Calu3 (cell line): ENCODE results near the gene STAMBP. TPM values are rescaled to one million over a fixed set of nuclear protein-coding genes. Genes with fewer than 3 reads are reported as not detected.
"Not testable (repeated sequence)": the region's sequence is repeated elsewhere in the genome, so short reads cannot be mapped to it uniquely, and the experiment has no call there.

Experiments used
- Bru-seq: library from RNA; stranded (reverse); fragments of 400-500 nt; gene quantifications from one replicate; lab custom pipeline; 2021; lab: Mats Ljungman, UMichigan
- BruChase-seq, 2 experiments: library from RNA; stranded (reverse); fragments of 400-500 nt; gene quantifications; one replicate each; lab custom pipeline; 2021; lab: Mats Ljungman, UMichigan
- BruUV-seq: library from RNA; stranded (reverse); fragments of 400-500 nt; replicated peaks from 2 replicates; lab custom pipeline; 2021; lab: Mats Ljungman, UMichigan
- CTCF ChIA-PET: fragments of 300-600 bp; sonication (Branson Sonifier 250); formaldehyde crosslinking; loops from one replicate; lab custom pipeline; 2022; ENCODE audit warnings: antibody characterized with exemption; lab: Charles Lee
- DNase-seq: peaks from one replicate; pipeline ENCODE4 v3.0.0; 2022
- H3K27ac Mint-ChIP-seq: one replicate; pipeline ENCODE4 v1.8.0; 2022; ENCODE audit warnings: mixed read lengths; ENCODE audit not compliant: unreplicated experiment
- H3K27me3 Mint-ChIP-seq: one replicate; pipeline ENCODE4 v1.8.0; 2022; ENCODE audit warnings: mixed read lengths; ENCODE audit not compliant: unreplicated experiment
- H3K36me3 Mint-ChIP-seq: one replicate; pipeline ENCODE4 v1.8.0; 2022; ENCODE audit warnings: mild to moderate bottlenecking, moderate library complexity, mixed read lengths; ENCODE audit not compliant: insufficient read depth, unreplicated experiment
- H3K4me1 Mint-ChIP-seq: one replicate; pipeline ENCODE4 v1.8.0; 2022; ENCODE audit warnings: mild to moderate bottlenecking, low read depth, mixed read lengths; ENCODE audit not compliant: unreplicated experiment
- H3K4me3 Mint-ChIP-seq: one replicate; pipeline ENCODE4 v1.8.0; 2022; ENCODE audit warnings: mild to moderate bottlenecking, low read depth, moderate library complexity, mixed read lengths; ENCODE audit not compliant: unreplicated experiment
- H3K9me3 Mint-ChIP-seq: one replicate; pipeline ENCODE4 v1.8.0; 2022; ENCODE audit warnings: low read depth, mixed read lengths; ENCODE audit not compliant: unreplicated experiment
- intact Hi-C: fragments of 100-400 bp; cut with micrococcal nuclease; formaldehyde crosslinking; loops from one replicate; pipeline ENCODE4 v1.10.0; 2022; ENCODE audit not compliant: unreplicated experiment
- long read RNA-seq: library from polyadenylated mRNA; stranded (forward); transcript quantifications from one replicate; pipeline ENCODE4 v2.0.0, GENCODE V29; 2022
- total RNA-seq: library from RNA; stranded (reverse); gene quantifications from 2 replicates; pipeline ENCODE4 v1.2.3, GENCODE V29; 2022
- TF ChIP-seq, protein P1 (sequence below): fragments of 200-600 bp; IDR thresholded peaks from one replicate; pipeline ENCODE4 v1.8.0; 2022; ENCODE audit warnings: antibody characterized with exemption; ENCODE audit not compliant: unreplicated experiment

STAMBP gene
- total RNA-seq (50.3 and 51.9 TPM in 2 replicates), Bru-seq, nascent RNA (percentile 85 among the genes with signal in this experiment), BruChase-seq, experiment 1, labeled RNA remaining after a 6-hour chase (percentile 85 among the genes with signal in this experiment), BruChase-seq, experiment 2, labeled RNA remaining after a 2-hour chase (percentile 80 among the genes with signal in this experiment)
- long read RNA-seq, full-length matches to known transcripts = 61 of 83 reads
- long read RNA-seq, partial matches to known transcripts = 8 of 83 reads
- long read RNA-seq, other reads (novel, unspliced or antisense) = 14 of 83 reads

DNA sequence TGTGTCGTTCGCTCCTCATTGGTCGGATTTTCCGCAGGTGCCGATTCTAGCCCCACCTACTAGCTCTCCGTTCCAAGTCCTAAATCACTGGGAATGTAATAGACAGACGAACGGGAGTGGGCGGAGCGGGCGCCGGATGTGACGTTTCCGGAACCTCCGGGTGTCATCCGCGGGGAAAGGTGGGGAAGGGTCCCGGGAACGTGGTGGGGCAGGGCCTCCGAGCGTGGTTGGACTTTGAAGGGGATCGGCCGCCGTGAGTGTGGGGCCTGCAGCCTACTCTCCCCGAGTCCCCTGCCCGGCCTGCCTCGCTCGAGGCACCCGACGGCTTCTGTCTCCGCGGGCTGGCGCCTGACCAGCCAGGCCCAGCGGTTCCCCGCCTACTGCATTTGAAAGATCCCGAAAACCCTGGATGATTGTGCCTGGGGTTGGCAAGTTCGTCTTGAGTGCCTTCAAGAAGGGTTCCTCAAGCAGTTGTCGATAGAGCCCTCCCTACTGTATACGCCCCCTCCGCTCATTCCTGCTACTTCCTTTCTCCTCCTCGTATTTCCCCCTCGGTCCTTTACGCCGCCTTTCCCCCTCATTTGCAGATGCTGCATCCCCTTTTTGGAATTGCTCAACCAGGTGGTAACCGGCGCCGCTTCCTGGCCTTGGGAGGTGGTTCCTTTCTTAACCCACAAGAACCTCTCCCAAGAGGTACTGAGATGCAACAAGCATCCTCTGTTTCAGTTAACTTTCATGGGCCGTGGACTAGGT lies at the start of gene STAMBP:
Gene STAMBP (plus strand): TSS at position 144 of the 753 bp plus-strand sequence. CDS start 1,896 bp downstream, outside the sequence.
- intact Hi-C loops = no loop called here
- Mint-ChIP-seq H3K4me3 (peak within 1 kb of the TSS; percentile 98), H3K9me3 (peaks cover 3% of the 10 kb centered on the region), H3K4me1 (peaks cover 26% of the 10 kb centered on the region), H3K27me3 (no peaks in the 10 kb centered on the region), H3K27ac (peak within 1 kb of the TSS; percentile 98), H3K36me3 (peaks cover 17% of the 10 kb centered on the region)
- TF ChIP-seq, protein P1, sequence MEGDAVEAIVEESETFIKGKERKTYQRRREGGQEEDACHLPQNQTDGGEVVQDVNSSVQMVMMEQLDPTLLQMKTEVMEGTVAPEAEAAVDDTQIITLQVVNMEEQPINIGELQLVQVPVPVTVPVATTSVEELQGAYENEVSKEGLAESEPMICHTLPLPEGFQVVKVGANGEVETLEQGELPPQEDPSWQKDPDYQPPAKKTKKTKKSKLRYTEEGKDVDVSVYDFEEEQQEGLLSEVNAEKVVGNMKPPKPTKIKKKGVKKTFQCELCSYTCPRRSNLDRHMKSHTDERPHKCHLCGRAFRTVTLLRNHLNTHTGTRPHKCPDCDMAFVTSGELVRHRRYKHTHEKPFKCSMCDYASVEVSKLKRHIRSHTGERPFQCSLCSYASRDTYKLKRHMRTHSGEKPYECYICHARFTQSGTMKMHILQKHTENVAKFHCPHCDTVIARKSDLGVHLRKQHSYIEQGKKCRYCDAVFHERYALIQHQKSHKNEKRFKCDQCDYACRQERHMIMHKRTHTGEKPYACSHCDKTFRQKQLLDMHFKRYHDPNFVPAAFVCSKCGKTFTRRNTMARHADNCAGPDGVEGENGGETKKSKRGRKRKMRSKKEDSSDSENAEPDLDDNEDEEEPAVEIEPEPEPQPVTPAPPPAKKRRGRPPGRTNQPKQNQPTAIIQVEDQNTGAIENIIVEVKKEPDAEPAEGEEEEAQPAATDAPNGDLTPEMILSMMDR = no peak
- peak; percentile 95 for DNase-seq
- CTCF ChIA-PET = interaction anchor here (0.5 to 1.1 kb wide), 10 partner anchors 13 to 562 kb away, joined by 3 to 4 read pairs (median 3); no protein-coding TSS in a partner anchor
- BruUV-seq = TSS peak; percentile 59

DNA sequence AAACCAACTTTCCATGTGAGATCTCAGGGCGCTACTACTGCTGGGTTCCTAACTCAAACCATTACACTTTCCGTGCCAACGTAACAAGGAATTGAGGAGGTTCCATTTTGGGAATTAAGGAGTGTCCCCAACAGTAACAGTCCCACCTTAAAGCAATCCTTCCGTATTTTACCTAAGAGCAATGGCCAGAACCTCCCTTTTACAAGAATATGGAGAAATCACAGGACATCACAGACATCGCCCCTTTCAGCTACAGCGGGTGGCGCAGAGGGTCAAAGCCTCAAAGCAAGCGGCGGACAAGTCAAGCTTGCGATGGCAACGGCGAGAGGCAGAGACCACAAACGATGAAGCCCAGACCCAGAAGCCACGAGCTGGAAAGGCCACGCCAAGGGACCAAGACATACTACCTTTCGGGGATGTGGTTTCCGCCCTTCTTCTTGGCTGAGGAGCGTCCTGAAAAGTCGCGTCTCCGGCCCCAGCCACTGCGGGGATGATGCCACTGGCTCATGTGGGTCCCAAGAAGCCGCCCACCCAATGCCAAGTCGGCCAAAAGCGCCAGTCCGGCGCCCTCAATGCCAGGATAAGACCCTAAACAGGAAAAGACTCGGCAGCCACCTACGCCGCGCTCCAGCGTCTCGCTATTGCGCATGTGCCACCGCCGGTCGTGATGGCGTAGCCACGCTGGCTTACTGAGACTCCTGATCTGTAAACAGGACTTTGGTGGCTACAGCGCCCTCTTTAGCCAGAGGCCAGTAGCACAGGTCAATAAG lies 49.1 kb upstream of the STAMBP start, which contains the start of gene DUSP11:
Gene DUSP11 (minus strand): TSS at position 637 of the 770 bp plus-strand sequence. CDS start 129 bp downstream, at position 508.
- DNase-seq = peak; percentile 93
- H3K9me3 Mint-ChIP-seq = no peaks in the 10 kb centered on the region
- peaks cover 26% of the 10 kb centered on the region for H3K36me3 Mint-ChIP-seq
- CTCF ChIA-PET = no interaction called here
- TSS peak; percentile 44 for BruUV-seq
- H3K4me1 Mint-ChIP-seq = peaks cover 19% of the 10 kb centered on the region
- no peaks in the 10 kb centered on the region for H3K27me3 Mint-ChIP-seq
- H3K4me3 Mint-ChIP-seq = peak within 1 kb of the TSS; percentile 74
- H3K27ac Mint-ChIP-seq = peak within 1 kb of the TSS; percentile 60
- TF ChIP-seq, protein P1 = peak; percentile 78
- intact Hi-C loops = no loop called here

DNA sequence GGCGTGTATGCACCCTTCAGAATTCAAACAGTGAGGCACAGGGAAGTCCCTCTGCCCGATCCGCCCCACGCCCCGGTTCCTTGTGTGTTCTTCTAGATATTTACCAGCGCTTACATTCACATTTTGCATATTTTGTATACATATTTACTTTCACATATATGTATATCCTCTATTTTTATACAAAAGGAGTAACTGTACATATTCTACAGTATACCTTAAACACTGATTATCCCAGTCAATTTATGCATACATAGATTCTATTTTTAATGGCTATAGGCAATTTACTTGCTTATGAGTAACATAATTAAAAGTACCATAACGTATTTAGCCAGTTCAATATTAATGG lies 48.6 kb upstream of the STAMBP start:
- DNase-seq = no peak
- Mint-ChIP-seq H3K36me3 (peaks cover 26% of the 10 kb centered on the region), H3K27me3 (no peaks in the 10 kb centered on the region), H3K27ac (no peak overlapping the region), H3K4me3 (peak overlapping the region; percentile 74), H3K9me3 (no peaks in the 10 kb centered on the region), H3K4me1 (peaks cover 19% of the 10 kb centered on the region)
- TF ChIP-seq, protein P1 = no peak
- intact Hi-C loops = no loop called here
- no TSS peak for BruUV-seq
- CTCF ChIA-PET = no interaction called here

DNA sequence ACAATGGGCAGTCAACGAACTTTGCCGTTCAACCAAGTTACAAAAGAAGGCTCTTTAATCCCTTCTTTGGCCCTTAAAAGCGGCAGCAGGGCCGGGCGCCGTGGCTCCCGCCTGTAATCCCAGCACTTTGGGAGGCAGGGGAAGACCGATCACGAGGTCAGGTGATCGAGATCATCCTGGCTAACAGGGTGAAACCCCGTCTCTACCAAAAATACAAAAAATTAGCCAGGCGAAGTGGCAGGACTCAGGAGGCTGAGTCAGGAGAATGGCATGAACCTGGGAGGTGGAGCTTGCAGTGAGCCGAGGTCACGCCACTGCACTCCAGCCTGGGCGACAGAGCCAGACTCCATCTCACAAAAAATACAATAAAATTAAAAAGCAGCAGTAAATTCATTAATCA lies 45.4 kb upstream of the STAMBP start:
- DNase-seq = peak; percentile 48
- CTCF ChIA-PET, H3K27me3 Mint-ChIP-seq, BruUV-seq, intact Hi-C loops, H3K4me3 Mint-ChIP-seq, H3K9me3 Mint-ChIP-seq: not testable (repeated sequence)
- Mint-ChIP-seq H3K27ac (peak overlapping the region; percentile 57), H3K36me3 (peaks cover 17% of the 10 kb centered on the region), H3K4me1 (peaks cover 14% of the 10 kb centered on the region)

DNA sequence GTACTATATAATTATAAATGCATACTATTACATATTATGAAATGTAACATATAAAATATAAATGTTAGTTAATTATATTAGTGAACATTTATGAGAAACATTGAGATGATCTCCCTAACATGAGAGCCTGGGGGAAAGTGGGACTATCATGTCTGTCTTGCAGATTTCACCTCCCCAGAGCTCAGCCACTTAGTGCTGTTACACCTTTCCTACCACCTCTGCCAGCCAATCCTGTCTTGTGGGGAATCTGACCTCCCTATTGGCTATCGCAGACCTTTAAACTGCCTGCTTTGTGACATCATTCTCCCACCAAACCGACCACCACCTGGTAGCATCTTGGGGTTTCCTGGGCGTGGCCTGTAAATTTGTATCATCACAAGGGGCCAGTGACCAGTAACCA lies 44.9 kb upstream of the STAMBP start, which contains the start of gene C2orf78:
Gene C2orf78 (plus strand): TSS at position 301 of the 400 bp plus-strand sequence. CDS start 127 bp downstream, outside the sequence.
- H3K27me3 Mint-ChIP-seq, intact Hi-C loops, BruUV-seq, H3K4me3 Mint-ChIP-seq, H3K4me1 Mint-ChIP-seq, H3K9me3 Mint-ChIP-seq, CTCF ChIA-PET, DNase-seq: not testable (repeated sequence)
- H3K36me3 Mint-ChIP-seq = peaks cover 12% of the 10 kb centered on the region
- H3K27ac Mint-ChIP-seq = peak within 1 kb of the TSS; percentile 57
